ENCODE measurements around the gene CDH7.

Gene CDH7

DNA sequence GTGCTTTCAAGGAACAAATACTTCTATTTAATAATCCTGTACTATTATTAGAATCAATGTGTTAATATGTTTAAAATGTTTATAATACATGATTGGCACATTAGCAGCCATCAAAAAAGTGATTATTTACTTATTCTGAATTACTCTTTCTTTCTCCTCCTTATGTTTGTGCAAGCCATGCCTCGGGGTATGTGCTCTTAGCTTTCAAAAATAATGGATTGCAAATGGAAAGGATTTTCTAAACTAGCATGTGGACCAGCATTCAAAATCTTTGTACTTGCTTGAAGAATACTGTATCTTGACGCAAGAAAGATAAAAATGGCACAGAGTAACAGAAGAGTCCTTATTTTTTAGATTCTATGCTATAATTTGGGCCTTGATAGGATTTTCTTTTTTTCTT is 156.5 kb downstream of the CDH7 start:
- no peak for DNase-seq (ENCODE audit: low spot score)

DNA sequence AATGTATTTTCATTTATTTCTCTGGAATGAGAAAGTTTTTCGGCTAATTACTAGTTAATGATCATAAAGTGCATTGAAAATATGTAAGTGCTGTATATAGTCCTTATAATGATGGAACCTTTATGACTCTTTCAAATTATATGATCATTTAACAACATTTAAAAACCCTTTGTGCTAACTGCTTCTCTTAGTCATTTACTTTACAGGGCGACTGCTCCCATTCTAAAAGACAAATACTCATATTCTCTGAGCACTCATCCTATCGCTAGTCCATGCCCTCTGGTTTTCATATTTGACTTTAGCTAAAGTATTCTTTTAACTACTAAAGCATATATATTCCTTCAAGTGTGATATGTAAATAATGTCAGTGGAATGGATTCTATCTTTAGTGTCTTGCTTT is 168.2 kb downstream of the CDH7 start:
- no peak for DNase-seq (ENCODE audit: low spot score)

GRCh38 chr18:65919663-65920062 is 168.9 kb downstream of the CDH7 start:
- no peak for DNase-seq (ENCODE audit: low spot score)

DNA sequence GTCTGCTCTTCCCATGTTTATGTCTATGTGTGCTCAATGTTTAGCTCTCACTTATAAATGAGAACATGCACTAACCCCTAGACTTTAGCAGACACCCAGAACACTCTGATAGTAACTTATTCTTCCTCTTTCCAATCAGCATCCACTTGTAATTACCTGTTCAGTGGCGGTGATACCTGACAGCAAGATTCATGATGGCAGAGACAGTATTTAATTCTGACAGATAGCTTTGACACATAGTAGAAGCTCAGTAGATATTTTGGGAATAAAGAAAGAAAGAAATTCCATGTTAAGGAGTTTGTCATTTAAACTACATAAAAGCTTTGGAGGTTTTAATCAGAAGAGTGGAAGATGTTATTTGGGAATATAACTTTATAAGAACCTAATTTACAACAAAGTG is 171.3 kb downstream of the CDH7 start:
- DNase-seq (ENCODE audit: low spot score): no peak

GRCh38 chr18:65924904-65925303 is 174.1 kb downstream of the CDH7 start:
- no peak for DNase-seq (ENCODE audit: low spot score)

- no peak for DNase-seq (ENCODE audit: low spot score)
These were observed 184.1 kb downstream of the CDH7 start for GRCh38 chr18:65934874-65935273.

- DNase-seq (ENCODE audit: low spot score): no peak
These were observed 185.9 kb downstream of the CDH7 start for GRCh38 chr18:65936678-65937077.

- DNase-seq (ENCODE audit: low spot score): no peak
These were observed 186.4 kb downstream of the CDH7 start for GRCh38 chr18:65937180-65937579.

GRCh38 chr18:65938592-65939372 is 188.0 kb downstream of the CDH7 start:
- peak; percentile 54 for DNase-seq (ENCODE audit: low spot score)

All from kidney tubule cell (primary cell).